Tongue (tissue), 2 donors: ENCODE measurements around the gene GHSR. TPM values are rescaled to one million over a fixed set of nuclear protein-coding genes. Genes with fewer than 3 reads are reported as not detected.

Experiments used
- DNase-seq: peaks from one replicate; pipeline ENCODE4 v3.0.0-alpha.2; 2015
- total RNA-seq: library from RNA; depleted of rRNA; stranded (reverse); fragments of >200 nt; gene quantifications from one replicate; pipeline ENCODE4 v1.2.3, GENCODE V29; 2014

The GHSR gene
- total RNA-seq, 1 donor from 2014 or later, result not detected

DNA sequence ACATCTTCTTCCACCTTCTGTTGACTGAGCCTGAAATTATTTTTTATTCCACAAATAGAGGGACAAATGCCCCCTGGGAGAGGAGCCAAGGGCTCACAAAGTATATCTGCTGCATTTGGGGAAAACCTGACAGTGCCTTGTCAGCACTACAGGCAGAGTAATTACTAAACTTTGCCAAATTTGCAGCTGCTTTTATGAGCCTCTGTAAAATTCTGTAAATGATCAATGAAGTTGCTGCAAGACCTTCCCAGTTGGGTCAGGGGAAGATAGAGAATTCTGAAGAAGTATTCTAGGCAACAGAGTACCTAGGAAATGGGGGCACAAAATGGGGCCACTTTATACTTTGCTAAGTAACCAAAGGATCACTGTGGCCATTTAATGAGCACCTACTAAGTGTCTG is 10.5 kb downstream of the GHSR start:
- DNase-seq, result no peak

DNA sequence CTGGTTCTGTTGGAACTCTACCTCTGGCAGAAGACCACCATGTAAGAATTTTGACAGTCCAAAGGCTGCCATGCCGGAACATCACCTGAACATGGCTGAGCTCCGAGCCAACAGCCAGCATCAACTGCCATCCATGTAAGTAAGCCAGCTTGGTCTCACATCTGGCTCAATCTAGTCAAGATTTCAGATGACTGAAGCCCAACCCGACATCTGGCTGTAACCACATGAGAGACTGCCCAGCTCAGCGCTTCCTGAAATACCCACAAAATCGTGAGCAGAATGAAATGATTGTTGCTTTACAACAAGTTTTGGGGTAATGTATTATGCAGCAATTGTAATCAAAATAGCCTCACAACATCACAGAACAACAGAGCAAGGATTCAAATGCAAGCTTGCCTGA is 32.9 kb downstream of the GHSR start:
- DNase-seq, result no peak

DNA sequence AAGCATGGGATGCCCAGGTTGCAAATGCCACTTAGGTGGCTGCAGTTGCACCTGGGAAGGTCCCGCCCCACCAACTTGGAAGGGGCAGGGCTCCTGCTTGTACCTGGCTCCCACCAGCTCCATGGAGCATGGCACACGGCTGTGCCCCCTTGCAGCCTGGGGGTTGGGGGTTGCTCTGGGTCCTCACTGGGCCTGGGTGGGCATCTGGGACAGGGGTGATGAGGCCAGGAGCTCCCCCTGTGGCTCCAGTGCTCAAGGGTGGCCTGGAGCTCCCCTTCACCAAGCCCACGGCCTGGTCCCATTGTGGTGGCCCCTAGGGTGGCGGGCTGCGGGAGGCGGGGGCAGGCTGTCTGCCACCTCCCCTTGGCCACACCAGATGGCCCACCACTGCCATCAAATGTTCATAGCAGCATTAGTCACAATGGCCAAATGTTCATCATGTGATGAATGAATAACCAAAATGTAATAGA is 36.7 kb downstream of the GHSR start:
- DNase-seq, result no peak

DNA sequence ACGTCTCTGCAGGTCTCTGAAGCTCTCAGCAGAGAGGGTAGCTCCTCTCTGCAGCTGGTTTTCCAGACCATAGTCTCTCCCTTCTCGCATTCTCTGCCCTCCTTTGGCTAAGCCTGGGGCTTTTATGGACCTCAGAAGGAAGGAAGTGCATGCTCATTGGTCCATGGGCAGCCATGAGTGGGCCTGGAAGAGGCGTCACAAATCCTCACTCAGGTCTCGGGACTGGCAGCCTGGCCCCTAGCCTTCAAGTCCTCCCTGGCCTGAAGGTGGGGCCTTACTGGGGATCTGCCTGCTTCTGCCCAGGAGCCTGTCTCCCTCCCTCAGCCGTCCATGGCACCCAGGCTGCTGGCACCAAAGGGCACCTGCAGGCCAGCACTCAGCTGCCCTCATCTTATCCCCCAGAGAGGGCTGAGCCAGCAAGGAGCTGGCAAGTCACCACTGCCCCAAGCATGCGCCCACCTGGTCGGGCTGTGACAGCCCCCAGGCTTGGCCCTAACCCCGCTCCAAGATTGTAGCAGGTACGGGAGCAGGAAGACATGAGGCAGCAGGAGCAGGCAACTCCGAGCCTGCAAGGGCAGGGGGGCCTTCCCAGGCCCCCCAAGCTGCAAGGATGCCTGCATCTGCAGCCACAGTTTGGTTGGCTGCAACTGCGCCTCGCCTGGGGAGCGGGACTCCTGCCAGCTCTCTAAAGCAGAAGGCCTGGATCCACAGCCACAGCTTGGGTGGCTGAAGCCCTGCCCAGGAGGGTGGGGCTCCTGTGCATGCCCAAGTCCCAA is 37.4 kb downstream of the GHSR start:
- DNase-seq, result no peak

DNA sequence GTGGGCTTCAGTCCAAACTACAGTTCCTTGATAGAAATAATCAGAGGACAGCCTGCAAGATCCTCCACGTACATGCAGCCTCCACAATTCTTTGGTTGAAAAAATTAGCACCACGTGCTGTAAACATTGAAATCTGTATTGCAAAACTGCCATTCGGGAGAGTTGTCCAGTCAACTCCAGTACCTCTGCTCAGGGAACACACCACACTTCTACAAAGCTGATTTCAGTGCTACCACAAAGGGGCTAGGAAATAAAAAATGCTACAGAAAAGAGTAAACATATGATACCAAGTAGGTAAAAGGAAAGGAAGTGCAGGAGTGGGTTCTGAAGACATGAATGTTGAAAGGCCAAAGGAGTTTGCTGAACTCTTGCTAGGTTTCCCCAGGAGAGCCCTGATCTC is 40.4 kb downstream of the GHSR start:
- no peak for DNase-seq

DNA sequence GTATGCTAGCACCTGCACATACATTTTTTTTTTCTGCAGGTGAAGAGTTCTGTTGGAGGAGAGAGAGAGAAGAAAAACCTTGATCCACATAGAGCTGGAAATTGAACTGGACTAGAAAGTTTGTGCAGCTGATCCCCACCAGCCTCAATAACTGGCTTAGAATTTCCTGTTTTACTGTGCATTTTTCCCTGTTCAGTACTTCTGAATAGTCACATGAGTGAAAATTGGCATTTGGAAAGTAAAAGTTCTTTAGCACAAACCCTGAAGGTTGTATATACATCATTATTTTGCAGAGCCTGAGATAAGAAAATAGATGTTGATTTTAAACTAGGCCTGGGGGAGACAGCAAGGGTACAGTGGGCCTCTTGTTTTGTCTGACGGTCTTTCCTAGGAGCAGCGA is 42.3 kb downstream of the GHSR start:
- no peak for DNase-seq

DNA sequence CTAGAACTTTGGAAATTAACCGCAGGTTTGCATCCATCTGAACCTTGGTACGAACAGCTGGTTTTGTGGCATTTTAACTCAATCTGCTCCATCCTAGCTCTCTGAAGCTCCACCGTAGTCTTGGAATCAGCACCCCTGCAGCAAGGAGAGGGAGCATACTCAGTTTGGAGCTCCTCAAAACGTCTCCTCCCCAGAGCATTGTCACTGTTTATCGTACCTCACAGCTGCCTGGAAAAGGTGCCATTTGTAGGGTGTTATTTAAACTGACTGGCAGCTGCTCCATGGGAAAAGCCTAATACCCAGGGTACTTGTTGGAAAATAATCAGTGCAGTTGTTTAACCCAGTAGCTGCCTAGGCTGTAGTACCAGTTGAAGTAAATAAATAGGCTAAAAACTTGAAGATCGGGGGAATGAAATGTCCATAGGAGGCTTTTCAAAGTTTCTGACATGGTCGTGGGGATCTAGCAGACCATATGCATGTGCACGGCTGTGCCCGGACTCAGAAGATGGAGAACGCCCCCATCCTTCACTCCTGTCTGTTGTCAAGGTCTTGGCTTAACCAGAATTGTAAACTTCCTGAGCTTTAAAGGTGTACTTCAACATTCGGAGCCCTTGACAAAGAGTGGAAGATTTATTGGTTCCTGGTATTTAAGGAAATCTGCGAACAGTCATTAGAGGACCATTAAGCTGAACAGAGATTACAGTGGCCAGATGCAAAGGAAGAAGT is 43.9 kb downstream of the GHSR start:
- no peak for DNase-seq

DNA sequence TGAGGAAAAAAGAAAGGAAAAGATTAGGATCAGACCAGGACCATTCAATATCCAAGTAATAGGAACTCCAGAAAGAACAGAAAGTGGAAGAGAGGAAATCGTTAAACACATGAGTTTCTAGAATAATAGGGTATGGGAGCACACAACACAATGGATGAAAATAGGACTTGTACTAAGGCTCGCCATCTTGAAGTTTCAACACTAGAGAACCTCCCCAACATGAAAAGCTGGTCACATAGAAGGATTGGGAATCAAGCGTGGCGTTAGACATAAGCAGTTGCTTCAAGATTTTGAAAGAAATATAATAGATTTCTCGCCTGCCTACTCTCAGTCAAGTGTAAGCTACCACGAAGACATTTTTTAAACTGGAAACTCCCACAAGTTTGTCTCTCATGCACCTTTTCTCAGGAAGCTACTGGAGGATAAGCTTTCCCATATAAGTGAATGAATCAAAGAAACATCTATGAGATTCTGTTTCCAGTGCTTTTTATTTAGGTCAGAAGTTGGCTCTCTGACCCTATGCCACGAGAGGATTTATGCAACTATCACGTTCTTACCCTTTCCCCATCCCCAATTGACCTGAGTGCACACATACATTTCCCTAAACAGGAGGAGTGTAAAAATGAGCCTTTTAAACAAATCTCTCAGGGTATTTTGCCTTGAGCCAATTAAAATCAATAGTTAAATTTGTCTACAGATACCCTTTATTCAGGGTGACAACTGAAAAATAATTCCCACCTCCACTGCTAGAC is 45.2 kb downstream of the GHSR start:
- DNase-seq, result no peak

DNA sequence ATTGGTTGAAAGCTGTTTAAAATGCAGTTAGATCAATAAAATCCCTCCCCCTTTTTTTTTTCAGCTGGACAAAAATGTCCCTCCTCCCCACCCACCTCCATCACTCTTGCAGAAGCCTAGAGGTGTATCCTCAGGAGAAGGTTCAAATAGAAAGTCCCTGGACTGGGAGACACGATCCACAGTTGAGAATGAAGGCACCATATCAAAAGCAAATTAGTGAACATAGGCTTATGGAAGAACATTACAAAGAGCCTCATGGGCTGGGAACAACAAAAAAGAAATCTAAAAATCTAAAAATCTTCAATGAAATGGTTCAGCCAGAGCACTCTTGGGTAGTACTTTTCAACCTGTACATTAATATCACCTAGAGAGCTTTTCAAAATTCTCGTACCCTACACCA is 46.2 kb downstream of the GHSR start:
- no peak for DNase-seq

DNA sequence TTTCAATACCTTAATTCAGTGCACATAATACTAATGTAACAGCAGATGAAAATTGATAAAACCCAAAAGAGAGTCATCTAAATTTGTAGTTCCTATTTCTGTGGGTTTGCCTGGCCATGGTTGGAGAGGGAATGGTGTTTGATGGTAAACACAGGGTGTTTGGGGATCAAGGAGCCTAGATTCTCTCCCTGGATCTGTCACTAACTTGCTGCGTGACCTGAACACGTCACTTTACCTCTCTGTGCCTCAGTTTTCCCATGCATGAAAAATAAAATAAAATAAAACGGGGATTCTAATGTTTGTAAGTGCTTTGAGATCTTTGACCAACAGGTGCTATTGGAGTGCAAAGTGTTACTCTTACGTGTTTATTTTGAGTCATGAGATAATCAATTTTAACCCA is 49.8 kb downstream of the GHSR start:
- no peak for DNase-seq

DNA sequence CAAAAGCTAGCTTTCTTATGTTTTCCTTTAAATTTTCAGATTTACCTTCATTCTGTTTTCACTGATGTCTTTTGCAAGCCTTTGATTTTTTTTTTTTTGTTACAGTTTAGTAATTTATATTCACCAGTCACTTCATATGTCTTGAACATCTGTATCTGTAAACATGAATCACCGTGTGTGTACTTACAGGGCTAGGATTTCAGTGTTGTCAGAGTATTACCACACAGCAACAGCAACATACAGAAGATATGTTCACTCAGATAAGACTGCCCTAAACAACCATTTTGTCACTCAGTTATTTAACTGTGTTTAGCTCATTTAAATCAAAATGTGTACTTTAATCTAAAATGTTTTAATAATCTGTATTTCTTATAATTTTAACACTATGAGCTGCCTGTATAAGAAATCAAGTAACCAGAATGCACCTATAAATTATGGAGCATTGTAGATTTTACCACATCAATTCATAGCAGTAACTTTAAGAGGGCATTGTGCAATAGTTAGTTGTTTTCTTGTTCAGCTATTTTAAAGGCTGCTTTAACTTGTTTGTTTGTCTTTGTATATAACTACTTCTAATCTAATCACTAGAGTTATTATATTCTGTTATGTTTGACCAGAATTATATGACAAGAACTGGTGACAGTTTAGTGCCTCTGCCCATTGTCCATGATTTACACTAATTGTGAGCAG is 50.4 kb downstream of the GHSR start:
- no peak for DNase-seq

DNA sequence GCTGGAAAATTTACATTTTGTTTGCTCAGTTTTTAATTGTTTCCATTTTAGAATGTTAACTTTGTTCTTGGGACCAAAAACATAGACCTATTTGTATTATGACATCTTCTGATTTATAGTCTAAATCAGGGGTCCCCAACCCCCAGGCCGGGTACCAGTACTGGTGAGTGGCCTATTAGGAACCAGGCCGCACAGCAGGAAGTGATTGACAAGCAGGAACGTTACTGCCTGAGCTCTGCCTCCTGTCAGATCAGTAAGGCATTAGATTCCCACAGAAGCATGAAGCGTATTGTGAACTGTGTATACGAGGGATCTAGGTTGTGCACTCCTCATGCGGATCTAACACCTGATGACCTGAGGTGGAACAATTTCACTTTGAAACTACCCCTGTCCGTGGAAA is 51.9 kb downstream of the GHSR start:
- no peak for DNase-seq

DNA sequence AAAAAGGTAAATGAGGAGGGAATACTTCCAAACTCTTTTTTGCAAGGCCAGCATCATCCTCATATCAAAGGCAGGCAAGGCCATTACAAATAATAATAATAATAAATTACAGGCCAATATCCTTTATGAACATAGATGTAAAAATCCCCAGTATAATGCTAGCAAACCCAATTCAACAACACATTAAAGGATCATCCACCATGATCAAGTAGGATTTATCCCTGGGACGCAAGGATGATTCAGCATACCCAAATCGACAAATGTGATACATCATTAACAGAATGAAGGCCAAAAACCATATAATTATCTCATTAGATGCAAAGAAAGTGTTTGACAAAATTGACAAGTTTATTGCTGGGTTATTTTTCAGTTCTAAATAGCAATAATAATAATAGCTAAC is 53.6 kb downstream of the GHSR start:
- no peak for DNase-seq

Other genes with a start within 250 kb of the GHSR start
- 17.3 TPM for gene TNFSF10, start 75.0 kb upstream of the GHSR start, total RNA-seq